GM19324 (cell line): ENCODE measurements around the gene ABT1.

Experiments
- ATAC-seq: cut with Tn5 transposase; IDR thresholded peaks from one replicate; pipeline ENCODE4 v1.9.1; 2021; ENCODE audit warnings: mild to moderate bottlenecking, moderate library complexity; ENCODE audit not compliant: unreplicated experiment, low FRiP score

Gene ABT1

DNA sequence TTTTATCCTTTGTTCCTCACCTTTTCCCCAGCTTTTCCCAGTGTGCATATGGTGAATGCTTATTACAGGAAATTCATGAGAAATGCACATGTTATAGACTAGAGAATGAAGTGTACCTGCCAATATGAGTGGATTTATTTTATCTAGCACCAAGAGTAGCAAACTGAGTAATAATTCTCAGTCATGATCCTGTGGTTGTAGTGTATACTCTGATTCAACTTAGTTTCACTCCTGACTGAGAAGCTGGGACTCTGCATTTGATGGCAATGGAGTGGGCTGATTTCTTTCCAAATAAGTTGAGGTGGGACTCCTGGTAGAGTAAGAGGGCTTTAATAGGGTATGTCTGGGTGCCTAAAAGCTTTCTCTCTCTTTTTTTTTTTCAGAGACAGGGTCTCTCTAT is 4.0 kb downstream of the ABT1 start:
- no peak for ATAC-seq

DNA sequence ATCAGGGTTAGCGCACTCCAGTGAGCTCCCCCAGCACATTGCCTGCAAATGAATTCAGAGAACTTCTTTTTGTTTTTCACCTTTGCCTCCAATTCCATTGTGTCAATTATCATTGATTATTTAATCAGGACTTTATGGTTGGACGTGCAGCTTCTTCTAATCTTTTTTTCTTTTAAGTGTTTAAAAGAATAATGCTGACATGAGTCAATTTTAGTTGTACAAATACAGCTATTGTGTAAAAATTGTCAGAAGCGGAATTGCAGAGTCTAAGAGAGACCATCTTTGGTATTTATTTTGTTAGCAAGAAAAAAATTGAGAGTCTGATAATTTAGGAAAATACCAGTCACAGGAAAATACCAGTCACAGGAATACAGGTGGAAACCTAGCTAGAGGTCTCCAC is 5.5 kb downstream of the ABT1 start:
- no peak for ATAC-seq

DNA sequence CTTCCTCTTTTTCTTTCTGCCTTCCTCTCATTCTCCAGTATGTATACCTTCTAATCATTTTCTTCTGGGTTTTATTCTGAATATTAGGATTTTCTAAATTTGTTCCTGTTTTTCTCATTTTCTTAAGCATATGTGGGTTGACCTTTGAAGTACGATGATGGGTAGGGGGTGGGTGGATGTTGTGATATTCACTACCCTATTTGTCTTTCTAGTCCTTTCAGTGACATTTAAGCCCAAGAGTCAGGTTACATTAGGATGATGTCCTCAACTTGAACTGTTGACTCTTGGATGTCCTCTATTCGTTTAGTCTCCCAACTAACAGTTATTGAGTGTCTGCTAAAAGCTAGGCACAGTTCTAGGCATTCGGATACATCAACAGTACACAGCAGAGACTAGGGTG is 7.3 kb downstream of the ABT1 start:
- ATAC-seq: no peak

DNA sequence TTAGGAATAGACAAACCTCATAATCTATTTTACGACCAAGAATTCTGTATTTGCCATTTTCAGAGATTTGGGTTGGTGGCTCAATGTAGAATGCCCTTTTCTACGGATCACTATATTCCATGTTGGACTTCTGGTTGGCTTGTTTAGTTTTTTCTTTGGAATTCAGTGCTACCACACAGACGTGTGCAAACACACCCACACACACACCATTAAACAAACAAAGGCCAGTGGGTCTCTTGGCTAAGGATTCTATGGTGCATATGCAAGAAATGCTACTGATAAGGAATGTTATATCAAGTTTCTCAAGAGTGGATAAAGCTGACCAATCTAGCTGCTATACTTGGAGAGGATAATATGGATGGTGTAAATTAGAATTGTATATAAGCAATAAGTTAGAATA is 8.0 kb downstream of the ABT1 start:
- no peak for ATAC-seq

DNA sequence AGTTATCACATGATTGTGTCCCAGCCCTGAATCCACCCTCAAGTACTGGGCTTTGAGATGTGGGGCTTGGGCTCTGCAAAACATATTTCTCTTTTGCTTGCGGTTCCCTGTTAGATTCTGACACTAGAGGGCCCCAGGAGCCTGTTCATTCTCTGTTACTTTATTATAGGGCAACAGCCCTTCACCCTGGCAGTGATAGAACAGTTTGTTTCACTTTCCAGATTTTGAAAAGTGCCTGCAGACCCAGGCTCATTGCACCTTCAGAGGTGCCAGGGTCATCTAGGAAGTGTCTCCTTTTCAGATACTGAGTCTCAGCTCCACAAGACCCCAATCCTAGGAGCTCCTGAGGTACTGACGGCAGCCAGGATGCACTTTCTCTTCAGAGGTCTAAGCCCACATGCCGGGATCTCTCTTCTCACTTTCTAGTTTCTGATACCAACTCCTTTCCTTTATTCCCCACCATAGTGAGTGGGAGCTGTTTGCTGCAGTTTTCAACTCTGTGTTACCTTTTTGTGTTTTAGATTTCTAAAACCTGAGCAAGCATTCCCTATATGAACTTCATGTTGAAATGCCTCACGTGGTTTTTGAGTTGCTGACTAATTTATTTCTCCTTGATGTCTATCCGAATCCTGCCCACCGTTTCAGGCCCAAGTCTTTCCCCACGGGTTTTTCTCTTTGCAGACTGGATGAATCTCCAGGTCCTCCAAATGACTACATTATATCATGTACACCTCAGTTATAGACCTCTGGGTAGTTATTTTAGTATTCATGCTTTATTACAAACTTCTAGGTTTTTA is 10.9 kb downstream of the ABT1 start:
- ATAC-seq: peak; percentile 51

DNA sequence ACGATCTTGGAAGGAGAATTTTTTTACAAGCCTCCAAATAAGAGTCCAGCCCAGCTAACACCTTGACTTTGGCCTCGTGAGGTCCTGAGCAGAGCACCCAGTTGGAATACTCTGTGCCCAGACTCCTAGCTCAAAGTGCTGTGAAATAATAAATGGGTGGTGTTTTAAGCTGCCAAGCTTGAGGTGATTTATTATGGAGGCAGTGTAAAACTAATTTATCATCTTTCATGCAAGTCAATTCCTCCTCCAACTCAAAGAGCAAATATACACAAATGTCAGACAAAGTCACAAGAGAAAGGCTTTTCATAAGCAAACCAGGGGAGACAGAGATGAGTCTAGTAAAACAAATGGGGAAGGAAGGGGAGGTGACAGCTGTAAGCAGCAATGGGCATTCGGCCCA is 12.7 kb downstream of the ABT1 start:
- ATAC-seq: no peak

DNA sequence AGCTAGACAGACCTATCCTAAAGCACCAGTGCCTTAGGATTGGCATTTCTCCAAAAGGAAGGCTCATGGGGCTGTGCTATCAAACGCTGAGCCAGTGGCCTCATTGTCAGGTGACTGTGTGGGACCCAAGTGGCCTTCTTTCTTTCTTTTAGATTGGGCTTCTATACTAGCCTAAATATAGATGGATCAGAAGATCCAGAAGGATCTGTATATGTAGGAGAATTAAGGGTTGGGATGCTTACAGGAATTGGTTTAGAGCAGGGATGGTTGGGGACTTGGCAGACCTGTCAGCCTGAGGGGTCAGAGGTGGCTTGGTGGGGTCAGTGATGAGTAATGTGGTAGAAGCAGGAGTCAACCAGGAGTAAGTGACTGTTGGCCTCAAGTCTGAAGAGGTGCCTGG is 14.8 kb downstream of the ABT1 start:
- no peak for ATAC-seq

DNA sequence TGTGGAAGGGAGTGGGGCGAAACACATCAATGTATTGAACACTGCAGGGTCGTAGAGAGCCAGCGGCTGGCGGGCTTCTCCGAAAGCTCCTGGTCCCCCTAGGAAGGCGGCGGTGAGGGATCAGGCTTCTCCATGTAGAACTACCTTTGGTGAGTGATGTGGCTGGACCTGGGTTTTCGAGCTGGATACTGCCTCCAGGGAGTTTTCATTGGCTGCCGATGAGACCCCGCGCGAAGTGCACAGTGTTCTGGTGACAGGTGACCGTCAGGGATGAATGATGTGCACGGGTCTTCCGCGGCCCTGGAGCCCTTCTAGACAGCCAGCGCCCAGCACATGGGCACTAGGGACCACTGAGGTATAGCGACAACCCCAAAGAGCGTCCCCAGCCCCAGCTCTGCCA is 16.4 kb downstream of the ABT1 start:
- no peak for ATAC-seq

DNA sequence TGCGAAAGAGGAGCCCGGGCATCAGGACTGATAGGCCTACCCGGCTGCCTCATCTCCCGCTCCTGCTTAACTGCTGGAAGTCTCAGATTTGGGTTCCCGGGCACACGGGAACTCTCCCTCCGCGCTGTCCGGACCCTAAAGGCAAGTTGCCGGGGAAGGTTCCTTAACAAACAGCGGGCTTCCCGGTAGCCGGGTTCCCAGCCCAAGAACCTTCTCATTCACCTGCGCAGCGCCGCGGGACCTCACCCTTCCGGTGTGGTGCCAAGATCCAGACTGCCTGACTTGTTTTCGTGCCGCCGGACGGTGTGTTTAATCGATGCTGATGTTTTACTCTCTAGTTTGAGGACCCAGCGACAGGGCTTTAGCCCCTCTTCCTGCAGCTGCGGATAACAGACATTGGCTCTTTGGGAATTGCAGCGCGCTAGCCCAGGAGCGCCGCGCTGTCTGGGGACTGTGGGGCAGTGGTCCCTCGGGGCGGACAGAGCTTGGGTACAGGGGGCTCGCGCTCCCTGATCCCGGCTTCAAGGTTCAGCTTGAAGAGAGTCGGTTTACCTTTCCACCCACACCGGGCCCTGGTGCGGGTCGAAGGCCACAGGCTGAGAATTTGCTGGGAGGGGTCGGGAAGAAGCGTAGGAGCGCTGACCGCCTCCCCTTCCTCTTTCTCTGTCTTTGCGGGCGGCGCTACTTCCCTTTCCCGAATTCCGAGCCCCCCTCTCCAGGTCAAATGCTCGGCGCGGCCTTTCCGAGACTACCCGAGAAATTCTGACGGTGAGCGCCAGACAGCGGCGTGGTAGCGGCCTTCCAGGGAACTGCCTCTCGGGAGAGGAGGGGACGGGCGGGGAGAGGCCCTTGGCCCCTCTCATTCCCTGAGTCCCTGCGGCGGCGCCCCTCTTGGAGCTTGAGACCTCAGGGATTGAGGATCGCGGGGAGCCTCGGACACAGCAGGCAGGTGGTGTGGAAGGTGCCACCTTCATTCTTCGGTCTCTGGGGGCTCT is 17.2 kb downstream of the ABT1 start:
- ATAC-seq: no peak

DNA sequence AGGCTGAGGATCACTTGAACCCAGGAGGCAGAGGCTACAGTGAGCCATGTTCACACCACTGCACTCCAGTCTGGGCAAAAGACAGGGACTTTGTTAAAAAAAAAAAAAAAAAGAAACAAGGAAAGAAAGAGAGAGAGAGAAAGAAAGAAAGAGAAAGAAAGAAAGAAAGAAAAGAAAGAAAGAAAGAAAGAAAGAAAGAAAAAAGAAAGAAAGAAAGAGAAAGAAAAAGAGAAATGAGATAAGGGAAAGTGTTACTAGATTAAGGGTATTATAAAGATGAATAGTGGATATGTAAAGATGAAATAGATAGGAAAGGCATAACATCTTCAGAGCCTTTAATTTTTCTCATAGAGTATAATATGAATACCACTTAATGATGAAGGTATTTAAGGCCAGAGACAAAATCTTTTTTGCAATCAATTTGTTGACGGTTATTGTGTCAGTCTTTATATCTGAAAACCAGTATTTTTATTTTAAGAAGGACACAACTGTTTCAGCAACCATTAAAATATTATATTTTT is 26.6 kb downstream of the ABT1 start:
- no peak for ATAC-seq

DNA sequence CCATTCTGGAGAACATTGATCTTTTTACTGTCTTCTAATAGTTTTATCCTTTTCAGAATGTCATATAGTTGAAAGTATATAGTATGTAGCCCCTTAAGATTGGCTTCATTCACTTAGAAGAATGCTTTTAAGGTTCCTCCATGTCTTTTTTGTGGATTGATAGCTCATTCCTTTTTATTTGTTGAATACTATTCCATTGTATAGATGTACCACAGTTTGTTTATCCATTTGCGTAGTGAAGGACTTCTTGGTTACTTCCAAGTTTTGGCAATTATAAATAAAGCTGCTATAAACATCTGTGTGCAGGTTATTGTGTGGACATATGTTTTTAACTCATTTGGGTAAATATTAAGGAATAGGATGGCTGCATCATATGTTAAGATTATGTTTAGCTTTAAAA is 27.8 kb downstream of the ABT1 start:
- no peak for ATAC-seq

DNA sequence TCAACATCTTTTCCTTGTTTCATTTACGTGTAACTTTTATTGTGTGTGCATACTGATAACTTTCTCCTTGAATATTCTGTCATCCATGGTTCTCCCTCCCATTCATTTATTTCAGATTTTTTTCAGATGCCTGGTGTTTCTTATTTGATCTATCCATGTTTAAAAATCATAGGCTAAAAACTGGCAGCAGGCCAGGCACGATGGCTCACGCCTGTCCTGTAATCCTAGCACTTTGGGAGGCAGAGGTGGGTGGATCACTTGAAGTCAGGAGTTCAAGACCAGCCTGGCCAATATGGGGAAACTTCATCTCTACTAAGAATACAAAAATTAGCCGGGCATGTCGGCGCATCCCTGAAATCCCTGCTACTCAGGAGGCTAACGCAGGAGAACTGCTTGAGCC is 31.1 kb downstream of the ABT1 start:
- ATAC-seq: no peak

DNA sequence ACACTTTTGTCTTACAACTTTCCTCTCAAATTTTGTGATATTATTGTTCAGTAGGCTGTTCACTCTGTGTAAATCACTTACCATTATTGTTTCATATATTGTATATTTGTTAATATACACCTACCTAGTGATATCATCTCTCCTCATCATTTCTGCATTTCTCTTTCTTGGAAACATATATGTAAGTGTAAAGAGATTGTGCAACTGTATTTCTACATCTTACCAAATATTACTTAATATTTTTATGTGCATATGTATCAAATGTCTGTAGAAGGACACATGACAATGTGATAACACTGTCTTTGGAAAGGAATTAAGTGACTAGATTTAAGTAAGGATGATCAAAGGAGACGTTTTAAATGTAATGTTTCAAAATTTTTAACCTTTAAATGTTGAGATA is 32.6 kb downstream of the ABT1 start:
- ATAC-seq: no peak

DNA sequence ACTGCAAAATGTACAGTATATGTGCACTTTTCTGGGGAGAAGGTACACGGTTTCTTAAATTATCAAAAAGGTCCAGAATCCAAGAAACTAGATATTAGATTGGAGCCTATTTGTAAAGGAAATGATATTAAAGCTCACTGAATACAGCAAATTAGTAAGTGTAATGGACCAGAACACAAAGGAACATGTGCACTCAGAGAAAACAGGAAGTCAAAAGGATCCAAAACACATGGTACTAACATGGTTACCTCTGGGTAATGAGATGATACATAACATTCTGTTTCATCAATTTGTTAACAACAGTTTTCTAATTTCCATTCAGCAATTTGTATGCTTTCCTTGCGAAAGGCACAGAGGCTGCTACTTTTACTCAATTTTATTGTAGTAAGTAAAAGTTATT is 44.1 kb downstream of the ABT1 start:
- ATAC-seq: no peak

DNA sequence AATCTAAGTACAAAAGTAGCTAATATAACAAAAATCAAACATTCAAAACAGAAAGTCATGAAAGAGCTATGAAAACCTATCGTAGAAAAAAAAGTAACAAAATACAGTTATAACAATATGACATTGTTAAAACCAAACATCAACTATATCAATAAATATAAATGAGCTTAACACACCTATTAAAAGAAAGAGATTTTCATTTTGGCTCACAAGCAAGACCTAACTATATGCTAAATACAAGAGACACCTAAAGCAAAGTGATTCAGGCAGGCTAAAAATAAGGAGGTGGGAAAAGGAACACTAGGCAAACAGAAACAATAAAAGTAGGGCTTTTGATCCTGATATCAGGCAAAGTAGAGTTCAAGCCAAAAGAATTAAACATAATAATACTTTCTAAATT is 49.3 kb downstream of the ABT1 start:
- no peak for ATAC-seq
